Activated CD4-positive, alpha-beta memory T cell treated with anti-CD3 and anti-CD28 coated beads for 36 hours (primary cell): ENCODE measurements around the gene TRAF3IP3. TPM values are rescaled to one million over a fixed set of nuclear protein-coding genes. Genes with fewer than 3 reads are reported as not detected.

Experiments used
- CTCF ChIA-PET: fragments of 350-600 bp; sonication (Branson Sonifier 250); formaldehyde crosslinking; loops from one replicate; lab custom pipeline; 2021; ENCODE audit warnings: antibody characterized with exemption, inconsistent platforms; lab: Charles Lee
- POLR2A ChIA-PET: fragments of 350-600 bp; sonication (Branson Sonifier 250); formaldehyde crosslinking; loops from one replicate; lab custom pipeline; 2021; ENCODE audit warnings: antibody characterized with exemption; lab: Charles Lee
- DNase-seq: peaks from one replicate; pipeline ENCODE4 v3.0.0-alpha.2; 2020
- H3K27ac Mint-ChIP-seq: one replicate; pipeline ENCODE4 v1.8.0; 2021; ENCODE audit warnings: mixed read lengths
- H3K27me3 Mint-ChIP-seq: one replicate; pipeline ENCODE4 v1.8.0; 2021; ENCODE audit warnings: mixed read lengths
- H3K36me3 Mint-ChIP-seq: one replicate; pipeline ENCODE4 v1.8.0; 2021; ENCODE audit warnings: mixed read lengths
- H3K4me1 Mint-ChIP-seq: one replicate; pipeline ENCODE4 v1.8.0; 2021; ENCODE audit warnings: low read depth, mixed read lengths
- H3K4me3 Mint-ChIP-seq: one replicate; pipeline ENCODE4 v1.8.0; 2021; ENCODE audit warnings: mild to moderate bottlenecking, mixed read lengths
- H3K9me3 Mint-ChIP-seq: one replicate; pipeline ENCODE4 v1.8.0; 2021; ENCODE audit warnings: mixed read lengths
- intact Hi-C: fragments of 100-400 bp; cut with micrococcal nuclease; formaldehyde crosslinking; loops from one replicate; pipeline ENCODE4 v1.15.1; 2023
- total RNA-seq, 2 experiments: library from RNA; stranded (reverse); gene quantifications; one replicate each; pipeline ENCODE4 v1.2.3, GENCODE V29; 2021

The TRAF3IP3 gene
- total RNA-seq, 2 experiments from 2014 or later = 212 to 217 TPM

GRCh38 chr1:209778102-209778501, 22.2 kb downstream of the TRAF3IP3 start:
- intact Hi-C loops = no loop called here
- no peak for DNase-seq
- H3K27me3 Mint-ChIP-seq = no peaks in the 10 kb centered on the region
- ChIA-PET CTCF (interaction anchor here (3.4 kb wide), 1 partner anchor 45 kb away, joined by 12 read pairs; no protein-coding TSS in a partner anchor), POLR2A (no interaction called here)
- H3K36me3 Mint-ChIP-seq = peaks cover 73% of the 10 kb centered on the region
- no peak overlapping the region for H3K4me3 Mint-ChIP-seq
- H3K4me1 Mint-ChIP-seq = peaks cover 53% of the 10 kb centered on the region
- H3K27ac Mint-ChIP-seq = peak overlapping the region; percentile 65
- H3K9me3 Mint-ChIP-seq = no peaks in the 10 kb centered on the region

DNA sequence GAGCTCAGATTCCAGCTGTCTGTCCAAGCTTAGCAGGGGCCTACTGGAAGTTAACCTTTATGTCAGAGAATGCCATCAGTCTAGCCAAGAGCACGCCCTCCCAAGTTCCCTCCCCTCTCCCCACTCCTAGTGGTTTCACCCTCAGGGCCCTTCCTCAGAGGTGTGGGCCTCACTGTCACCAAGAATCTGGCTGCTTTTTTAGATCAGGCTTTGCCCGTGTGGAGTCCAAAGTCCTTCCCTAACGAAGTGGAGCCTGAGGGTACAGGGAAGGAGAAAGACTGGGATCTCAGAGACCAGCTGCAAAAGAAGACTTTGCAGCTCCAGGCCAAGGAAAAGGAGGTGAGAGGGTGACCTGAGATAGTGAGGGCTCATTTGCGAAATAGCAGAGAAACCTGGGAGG, 24.4 kb downstream of the TRAF3IP3 start:
- H3K4me1 Mint-ChIP-seq = peaks cover 59% of the 10 kb centered on the region
- no peaks in the 10 kb centered on the region for H3K27me3 Mint-ChIP-seq
- peak overlapping the region; percentile 24 for H3K27ac Mint-ChIP-seq
- ChIA-PET CTCF (interaction anchor here (1.1 kb wide), 1 partner anchor 14 kb away, joined by 3 read pairs; no protein-coding TSS in a partner anchor), POLR2A (interaction anchor here (1.0 to 1.3 kb wide), 2 partner anchors 11 to 12 kb away, joined by 4 to 5 read pairs; no protein-coding TSS in a partner anchor)
- peaks cover 61% of the 10 kb centered on the region for H3K36me3 Mint-ChIP-seq
- intact Hi-C loops = loop anchor here (5.0 kb wide), 1 partner anchor 1797 kb away; the partner anchor contains the start of gene SLC30A1
- no peak for DNase-seq
- no peaks in the 10 kb centered on the region for H3K9me3 Mint-ChIP-seq
- H3K4me3 Mint-ChIP-seq = no peak overlapping the region

DNA sequence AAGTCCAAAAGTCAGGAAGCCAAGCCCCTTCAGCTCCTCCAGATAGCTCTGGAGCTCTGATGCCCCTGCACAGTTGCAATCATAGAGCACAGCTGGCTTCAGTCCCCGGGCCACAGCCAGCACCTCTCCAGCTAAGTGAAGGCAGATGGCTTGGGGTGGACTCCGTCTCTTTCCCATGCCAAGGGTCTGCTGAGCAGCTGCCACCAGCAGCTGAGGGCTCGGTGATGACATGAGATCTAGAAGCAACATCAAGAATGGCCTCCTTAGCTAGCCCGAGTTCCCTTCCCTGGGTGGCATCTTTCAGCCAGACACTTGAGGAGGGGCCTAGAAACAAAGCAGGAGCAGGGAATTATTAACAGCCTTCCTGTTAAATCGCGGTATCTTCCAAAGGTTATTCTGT, 27.5 kb downstream of the TRAF3IP3 start:
- Mint-ChIP-seq H3K9me3 (no peaks in the 10 kb centered on the region), H3K4me1 (peaks cover 44% of the 10 kb centered on the region), H3K36me3 (peaks cover 35% of the 10 kb centered on the region), H3K27ac (peak overlapping the region; percentile 93), H3K27me3 (peaks cover 3% of the 10 kb centered on the region), H3K4me3 (peak overlapping the region; percentile 93)
- intact Hi-C loops = loop anchor here (5.0 kb wide), 1 partner anchor 1794 kb away; the partner anchor contains the start of gene SLC30A1
- ChIA-PET CTCF (interaction anchor here (1.1 to 2.4 kb wide), 4 partner anchors 9 to 35 kb away, joined by 3 to 12 read pairs (median 6); no protein-coding TSS in a partner anchor), POLR2A (interaction anchor here (1.1 to 5.3 kb wide), 5 partner anchors 10 to 44 kb away, joined by 3 to 35 read pairs (median 10); partner anchors contain the start of genes TRAF3IP3 and UTP25)
- no peak for DNase-seq

- Mint-ChIP-seq H3K4me3 (peak within 1 kb of the TSS; percentile 93), H3K9me3 (no peaks in the 10 kb centered on the region), H3K27ac (peak within 1 kb of the TSS; percentile 93), H3K27me3 (peaks cover 3% of the 10 kb centered on the region), H3K36me3 (peaks cover 24% of the 10 kb centered on the region), H3K4me1 (peaks cover 39% of the 10 kb centered on the region)
- intact Hi-C loops = loop anchor here (1.0 to 5.0 kb wide), 7 partner anchors 16 to 1793 kb away; partner anchors contain the start of genes IRF6, SLC30A1, TRAF3IP3 and UTP25
- POLR2A ChIA-PET = interaction anchor here (0.7 to 5.3 kb wide), 6 partner anchors 11 to 112 kb away, joined by 3 to 35 read pairs (median 4); partner anchors contain the start of gene TRAF3IP3
- peak; percentile 100 for DNase-seq
- CTCF ChIA-PET = interaction anchor here (1.1 to 5.1 kb wide), 6 partner anchors 10 to 43 kb away, joined by 3 to 51 read pairs (median 8); partner anchors contain the start of genes TRAF3IP3 and UTP25
Measured at GRCh38 chr1:209784265-209785169, 28.7 kb downstream of the TRAF3IP3 start, which contains the start of gene C1orf74. Gene C1orf74, minus strand, starts transcription at chr1:209784559. Its CDS starts 925 bp downstream, at chr1:209783634.

GRCh38 chr1:209785592-209785991, 29.7 kb downstream of the TRAF3IP3 start:
- CTCF ChIA-PET = interaction anchor here (5.1 kb wide), 1 partner anchor 37 kb away, joined by 51 read pairs; no protein-coding TSS in a partner anchor
- DNase-seq = no peak
- Mint-ChIP-seq H3K27ac (peak overlapping the region; percentile 93), H3K27me3 (peaks cover 3% of the 10 kb centered on the region), H3K9me3 (no peaks in the 10 kb centered on the region), H3K4me3 (no peak overlapping the region), H3K4me1 (peaks cover 34% of the 10 kb centered on the region), H3K36me3 (peaks cover 16% of the 10 kb centered on the region)
- intact Hi-C loops = no loop called here
- POLR2A ChIA-PET = interaction anchor here (5.3 kb wide), 1 partner anchor 12 kb away, joined by 35 read pairs; no protein-coding TSS in a partner anchor

- no peaks in the 10 kb centered on the region for H3K9me3 Mint-ChIP-seq
- no peak overlapping the region for H3K4me3 Mint-ChIP-seq
- intact Hi-C loops = no loop called here
- H3K4me1 Mint-ChIP-seq = peaks cover 34% of the 10 kb centered on the region
- ChIA-PET POLR2A (interaction anchor here (5.3 kb wide), 1 partner anchor 13 kb away, joined by 35 read pairs; no protein-coding TSS in a partner anchor), CTCF (interaction anchor here (2.3 to 5.1 kb wide), 2 partner anchors 36 to 41 kb away, joined by 10 to 51 read pairs; partner anchors contain the start of gene UTP25)
- H3K36me3 Mint-ChIP-seq = peaks cover 16% of the 10 kb centered on the region
- H3K27me3 Mint-ChIP-seq = peaks cover 3% of the 10 kb centered on the region
- no peak for DNase-seq
- no peak overlapping the region for H3K27ac Mint-ChIP-seq
Measured at GRCh38 chr1:209786146-209786545, 30.3 kb downstream of the TRAF3IP3 start.

DNA sequence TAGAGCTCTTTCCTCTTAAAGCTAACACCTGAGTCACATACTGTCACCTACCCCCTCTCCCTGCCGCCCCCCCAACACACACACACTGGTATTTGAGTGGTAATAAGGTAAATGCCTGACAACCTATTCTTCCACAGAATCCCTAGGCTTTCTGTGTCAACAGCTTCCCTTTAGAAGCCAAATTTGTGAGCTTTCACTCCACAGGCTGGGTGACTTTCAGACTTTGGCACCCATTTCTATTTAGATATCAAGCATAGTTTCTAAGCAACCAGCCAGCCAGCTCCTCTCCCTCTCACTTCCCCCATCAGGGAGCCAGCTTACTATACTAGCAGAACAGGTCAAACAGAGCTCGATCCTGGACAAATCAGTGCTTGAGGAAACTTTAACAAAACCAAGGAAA, 31.7 kb downstream of the TRAF3IP3 start:
- Mint-ChIP-seq H3K27me3 (peaks cover 3% of the 10 kb centered on the region), H3K27ac (no peak overlapping the region), H3K4me1 (peaks cover 28% of the 10 kb centered on the region), H3K36me3 (peaks cover 8% of the 10 kb centered on the region), H3K4me3 (no peak overlapping the region), H3K9me3 (no peaks in the 10 kb centered on the region)
- DNase-seq = no peak
- POLR2A ChIA-PET = interaction anchor here (0.7 kb wide), 1 partner anchor 113 kb away, joined by 3 read pairs; no protein-coding TSS in a partner anchor
- intact Hi-C loops = no loop called here
- CTCF ChIA-PET = interaction anchor here (0.7 to 5.1 kb wide), 6 partner anchors 35 to 538 kb away, joined by 3 to 51 read pairs (median 4); partner anchors contain the start of gene UTP25

- POLR2A ChIA-PET = no interaction called here
- Mint-ChIP-seq H3K27ac (no peak overlapping the region), H3K36me3 (peaks cover 3% of the 10 kb centered on the region), H3K9me3 (no peaks in the 10 kb centered on the region), H3K4me1 (peaks cover 14% of the 10 kb centered on the region), H3K27me3 (peaks cover 9% of the 10 kb centered on the region), H3K4me3 (no peak overlapping the region)
- CTCF ChIA-PET = interaction anchor here (5.1 kb wide), 1 partner anchor 33 kb away, joined by 51 read pairs; no protein-coding TSS in a partner anchor
- intact Hi-C loops = no loop called here
- no peak for DNase-seq
Measured at GRCh38 chr1:209789245-209789644, 33.4 kb downstream of the TRAF3IP3 start.

DNA sequence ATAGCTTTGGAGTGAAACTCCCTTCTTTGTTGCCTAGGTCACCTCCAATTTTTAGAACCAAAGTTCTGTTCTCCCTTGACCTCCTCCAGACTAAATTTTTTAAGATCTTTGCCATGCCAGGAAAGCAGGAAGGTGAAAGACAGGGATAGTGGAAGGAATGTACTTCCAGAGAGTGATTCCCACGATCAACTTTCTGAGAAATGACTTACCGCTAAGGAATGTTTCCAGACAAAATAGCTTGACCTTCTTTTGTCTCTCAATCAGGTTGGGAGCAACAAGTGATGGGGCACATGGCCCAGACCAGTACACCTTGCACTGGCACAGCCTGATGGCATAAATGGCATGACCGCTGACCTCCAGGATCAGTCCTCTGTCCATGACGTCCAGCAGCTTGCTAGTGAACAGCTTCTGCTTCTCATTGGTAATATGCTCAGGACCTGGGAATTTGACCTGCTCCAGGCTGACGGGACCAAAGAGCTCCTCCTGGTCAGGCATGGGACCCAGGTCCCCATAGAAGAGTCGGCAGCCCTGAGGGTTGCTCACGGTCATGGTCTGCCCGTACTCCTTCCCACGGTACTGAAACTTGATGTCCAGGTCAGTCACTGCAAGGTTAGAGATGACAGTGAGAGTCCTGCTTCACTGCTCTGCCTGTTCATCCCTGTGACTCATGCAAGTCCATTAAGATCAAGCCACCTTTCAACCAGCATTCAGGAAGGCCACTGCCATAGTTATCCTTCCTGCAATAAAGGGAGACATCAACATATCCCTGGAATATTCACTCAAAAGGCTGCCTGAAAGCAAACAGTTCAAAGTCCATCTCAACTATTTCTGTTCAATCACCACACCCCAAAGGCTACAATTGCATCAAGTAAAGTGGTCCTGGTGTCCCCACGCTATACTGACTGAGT, 34.7 kb downstream of the TRAF3IP3 start:
- no peak overlapping the region for H3K27ac Mint-ChIP-seq
- DNase-seq = no peak
- no peaks in the 10 kb centered on the region for H3K36me3 Mint-ChIP-seq
- H3K27me3 Mint-ChIP-seq = peaks cover 15% of the 10 kb centered on the region
- H3K4me3 Mint-ChIP-seq = no peak overlapping the region
- peaks cover 3% of the 10 kb centered on the region for H3K4me1 Mint-ChIP-seq
- POLR2A ChIA-PET = no interaction called here
- intact Hi-C loops = no loop called here
- CTCF ChIA-PET = interaction anchor here (1.9 kb wide), 1 partner anchor 33 kb away, joined by 6 read pairs; no protein-coding TSS in a partner anchor
- no peaks in the 10 kb centered on the region for H3K9me3 Mint-ChIP-seq

- DNase-seq = no peak
- no peaks in the 10 kb centered on the region for H3K36me3 Mint-ChIP-seq
- H3K9me3 Mint-ChIP-seq = no peaks in the 10 kb centered on the region
- intact Hi-C loops = no loop called here
- peaks cover 3% of the 10 kb centered on the region for H3K4me1 Mint-ChIP-seq
- peaks cover 16% of the 10 kb centered on the region for H3K27me3 Mint-ChIP-seq
- ChIA-PET CTCF (interaction anchor here (1.9 kb wide), 1 partner anchor 31 kb away, joined by 6 read pairs; no protein-coding TSS in a partner anchor), POLR2A (no interaction called here)
- no peak overlapping the region for H3K27ac Mint-ChIP-seq
- no peak overlapping the region for H3K4me3 Mint-ChIP-seq
Measured at GRCh38 chr1:209791920-209792319, 36.1 kb downstream of the TRAF3IP3 start.
